Fibroblast of skin of left quadriceps (primary cell): ENCODE results near the gene DDX51.
"Not testable (repeated sequence)": the region's sequence is repeated elsewhere in the genome, so short reads cannot be mapped to it uniquely, and the experiment has no call there.

Source experiments
- DNase-seq, 2 experiments: peaks; one replicate each; pipeline ENCODE4 v3.0.0-alpha.2; 2013; ENCODE audit warnings: low read depth in 2 of 2

DDX51 gene

GRCh38 chr12:132117558-132117875, 26.6 kb downstream of the DDX51 start:
- DNase-seq: no peak

GRCh38 chr12:132116709-132117557, 27.2 kb downstream of the DDX51 start:
- DNase-seq: no peak

DNA sequence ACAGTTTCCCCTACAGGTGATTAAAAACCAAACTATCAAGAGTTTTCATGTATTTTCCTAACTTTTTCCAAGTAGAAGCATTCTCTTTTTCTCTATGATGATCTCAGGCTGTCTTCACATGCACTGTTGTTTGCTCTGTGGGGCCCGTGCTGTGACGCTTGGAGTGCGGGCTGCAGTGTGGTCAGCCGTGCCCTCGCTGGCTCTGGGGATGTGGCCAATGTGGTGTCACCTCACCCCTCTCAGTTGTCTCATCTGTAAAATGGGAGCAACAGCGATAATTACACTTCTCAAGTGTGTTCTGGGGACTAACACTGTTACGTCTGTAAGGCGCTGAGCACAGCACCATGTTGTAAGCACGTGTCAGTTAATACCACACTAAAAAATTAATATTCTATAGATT, 28.6 kb downstream of the DDX51 start:
- no peak for DNase-seq

DNA sequence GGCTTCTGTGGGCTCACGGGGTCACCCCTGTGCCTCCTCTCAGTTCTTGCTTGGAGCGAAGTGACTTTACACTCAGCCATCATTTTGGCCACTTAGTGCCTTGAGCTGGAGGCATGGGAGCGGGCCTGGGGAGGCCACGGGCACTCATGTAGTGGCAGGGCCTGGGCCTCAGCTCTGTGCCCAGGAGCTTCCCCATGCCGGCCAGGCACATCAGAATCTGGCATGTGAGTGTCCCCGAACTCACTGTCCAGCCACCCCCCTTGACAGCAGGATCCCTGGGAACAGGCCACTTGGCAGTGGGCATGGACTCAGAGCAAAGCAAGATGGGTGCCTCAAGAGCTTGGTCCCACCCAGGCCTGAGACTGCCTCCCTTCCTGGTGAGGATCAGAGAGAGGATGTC, 29.5 kb downstream of the DDX51 start:
- no peak for DNase-seq

- DNase-seq: no peak
Observed at GRCh38 chr12:132111654-132112304, 32.3 kb downstream of the DDX51 start.

DNA sequence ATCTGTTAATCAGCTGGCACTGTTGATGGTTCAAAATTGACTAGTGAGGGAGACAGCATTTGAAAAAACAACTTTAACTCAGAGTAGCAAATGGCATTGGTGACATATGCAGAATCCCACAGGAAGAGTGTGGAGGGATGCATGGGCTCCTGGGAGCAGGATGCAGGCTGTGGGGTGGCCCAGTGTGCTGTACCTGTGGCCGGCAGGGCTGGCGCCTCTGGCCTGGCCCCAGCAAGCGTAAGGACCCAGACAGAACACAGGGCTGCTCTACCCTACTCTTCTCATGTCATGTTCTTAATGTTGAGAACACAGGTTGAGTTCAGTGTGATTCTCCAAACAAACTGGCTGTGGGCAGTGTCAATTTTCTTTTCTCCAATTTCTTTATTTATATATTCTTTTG, 33.4 kb downstream of the DDX51 start:
- no peak for DNase-seq

GRCh38 chr12:132109741-132110140, 34.4 kb downstream of the DDX51 start:
- no peak for DNase-seq

- DNase-seq: no peak
Observed at GRCh38 chr12:132108211-132108832, 35.8 kb downstream of the DDX51 start.

DNA sequence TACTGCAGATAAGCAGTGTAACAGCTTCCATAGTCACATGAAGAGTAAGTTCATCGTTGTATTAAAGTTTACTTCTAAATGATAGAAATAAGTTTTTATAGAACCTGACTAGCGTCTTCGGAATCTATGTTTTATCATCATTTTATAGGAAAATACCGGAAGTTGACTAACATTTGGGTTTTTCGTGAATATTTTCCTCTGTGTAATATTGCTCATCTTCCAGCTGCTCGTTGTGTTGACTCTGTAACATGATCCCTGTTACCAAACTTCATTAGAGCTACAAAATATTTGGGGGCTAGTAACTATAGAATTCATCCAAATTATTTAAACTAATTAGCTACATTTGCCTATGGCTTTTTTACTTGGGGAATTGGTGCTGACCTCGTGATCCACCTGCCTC, 37.2 kb downstream of the DDX51 start:
- no peak for DNase-seq

- DNase-seq: no peak
Observed at GRCh38 chr12:132105467-132105866, 38.7 kb downstream of the DDX51 start.

DNA sequence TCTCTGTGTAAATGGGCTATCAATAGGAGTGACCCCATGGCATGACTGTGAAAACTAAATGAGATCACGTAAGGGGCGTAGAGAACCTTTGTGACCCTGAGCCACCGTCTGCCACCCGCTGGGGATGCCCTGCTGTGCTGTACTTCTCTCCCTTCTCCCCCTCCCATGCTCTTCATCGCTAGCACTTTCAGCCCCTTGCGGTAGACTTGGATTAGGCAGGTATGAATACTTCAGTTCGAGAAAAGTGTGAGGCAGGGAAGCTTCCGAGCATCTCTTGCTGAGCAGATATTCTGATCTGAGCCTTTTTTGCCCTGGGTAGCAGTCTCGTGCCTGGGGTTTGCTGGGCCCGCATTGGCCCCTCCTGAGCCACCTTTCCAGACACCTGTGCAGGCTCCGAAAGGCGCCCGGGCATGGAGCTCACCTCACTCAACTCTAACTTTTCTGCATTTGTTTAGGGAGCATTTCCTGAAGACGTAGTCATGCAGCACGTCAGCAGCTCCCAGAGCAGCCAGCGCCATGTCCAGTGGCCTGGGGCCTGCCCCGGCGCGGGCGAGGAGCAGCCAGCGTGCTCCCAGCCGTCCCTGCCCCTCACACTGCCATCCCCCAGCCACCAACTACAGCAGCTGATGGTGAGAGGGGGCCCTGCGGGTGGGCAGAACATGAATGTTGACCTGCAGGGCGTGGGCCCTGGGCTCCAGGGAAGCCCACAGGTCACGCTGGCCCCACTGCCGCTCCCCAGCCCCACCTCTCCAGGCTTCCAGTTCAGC, 40.4 kb downstream of the DDX51 start:
- DNase-seq: no peak

DNA sequence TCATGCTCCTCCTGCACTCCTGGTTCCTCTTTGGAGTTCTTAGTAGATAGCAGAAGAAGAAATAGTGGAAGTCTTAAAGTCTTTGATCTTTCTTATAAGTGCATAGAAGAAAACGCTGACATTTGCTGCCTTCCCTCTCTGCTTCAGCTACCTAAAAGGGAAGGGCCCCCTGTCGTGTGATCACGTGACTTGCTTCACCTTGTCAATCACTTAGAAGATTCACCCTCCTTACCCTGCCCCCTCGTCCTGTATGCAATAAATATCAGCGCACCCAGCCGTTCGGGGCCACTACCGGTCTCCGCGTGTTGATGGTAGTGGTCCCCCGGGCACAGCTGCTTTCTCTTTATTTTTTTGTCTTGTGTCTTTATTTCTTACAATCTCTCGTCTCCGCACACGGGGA, 41.0 kb downstream of the DDX51 start:
- not testable (repeated sequence) for DNase-seq

DNA sequence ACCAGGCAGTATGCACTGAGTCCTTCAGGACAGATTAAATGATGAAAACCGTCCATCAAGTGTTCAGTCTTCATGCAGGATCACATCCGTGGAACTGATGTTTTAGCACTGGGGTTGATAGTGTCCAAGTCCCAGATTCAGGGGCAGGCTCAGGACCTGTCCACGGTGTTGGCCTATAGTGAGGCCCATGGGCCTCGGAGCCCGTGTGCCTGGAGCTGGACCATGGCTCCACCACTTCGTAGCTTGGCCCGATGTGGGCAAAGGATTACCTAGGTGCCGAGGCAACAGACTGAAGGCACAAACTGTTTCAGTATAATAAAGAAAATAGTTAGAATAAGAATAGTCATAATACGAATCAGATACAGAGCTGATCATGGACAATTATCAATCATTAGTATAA, 41.8 kb downstream of the DDX51 start:
- DNase-seq: no peak

GRCh38 chr12:132100306-132101065, 43.6 kb downstream of the DDX51 start:
- no peak for DNase-seq

DNA sequence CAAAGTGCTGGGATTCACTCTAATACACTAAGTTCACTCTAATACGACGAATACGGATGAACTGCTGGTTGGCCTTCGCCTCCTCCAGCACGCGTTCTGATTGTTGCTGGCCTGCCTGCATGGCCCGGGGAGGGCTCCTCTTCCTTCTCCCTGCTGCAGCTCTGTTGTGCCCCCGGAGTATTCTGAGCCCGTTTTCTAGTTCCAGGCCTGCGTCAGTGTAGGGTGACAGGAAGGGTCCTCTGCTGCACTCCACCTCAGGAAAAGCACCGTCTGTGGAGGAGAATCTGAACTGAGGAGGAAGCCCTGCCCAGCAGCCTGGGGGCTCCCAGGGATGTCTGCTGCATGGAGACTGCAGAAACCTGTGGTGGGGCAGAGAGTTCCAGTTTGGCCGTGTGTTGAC, 44.4 kb downstream of the DDX51 start:
- no peak for DNase-seq

GRCh38 chr12:132095520-132096409, 48.4 kb downstream of the DDX51 start:
- no peak for DNase-seq

DNA sequence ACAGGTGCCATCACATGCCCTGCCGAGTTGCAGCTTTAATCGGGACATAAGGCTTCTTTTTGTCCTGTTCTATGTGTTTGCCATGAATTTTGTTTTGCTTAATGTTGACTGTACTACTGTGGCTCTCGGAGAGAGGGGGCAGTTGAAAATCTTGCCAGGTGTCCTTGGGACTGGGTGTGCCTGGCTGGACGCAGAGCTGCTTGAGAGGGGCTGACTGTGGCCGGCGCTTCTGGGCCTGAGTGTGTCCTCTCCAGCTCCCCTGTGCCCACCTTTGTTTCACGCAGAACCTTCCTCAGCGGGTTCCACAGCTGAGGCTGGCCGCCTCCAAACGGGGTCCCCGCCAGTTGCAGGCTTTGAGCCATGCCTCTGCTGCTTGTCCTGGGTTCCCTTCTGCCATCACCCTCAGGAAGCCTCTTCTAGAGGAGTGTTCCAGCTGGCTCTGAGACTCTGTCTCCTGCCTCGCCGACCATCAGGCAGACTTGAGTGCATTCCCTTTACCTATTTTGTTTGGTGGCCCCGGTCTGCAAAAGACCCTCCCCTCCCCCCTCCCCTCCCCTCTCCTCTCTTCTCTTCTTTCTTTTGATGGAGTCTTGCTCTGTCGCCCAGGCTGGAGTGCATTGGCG, 49.7 kb downstream of the DDX51 start:
- DNase-seq: no peak

GRCh38 chr12:132089407-132089910, 54.7 kb downstream of the DDX51 start:
- no peak for DNase-seq
